IPS-18a (cell line): ENCODE results near the gene IGF2BP1.

ENCODE experiments used
- H3K27ac ChIP-seq: one replicate; pipeline ENCODE4 v1.5.1; 2013; ENCODE audit warnings: low read length
- H3K27me3 ChIP-seq: one replicate; pipeline ENCODE4 v1.6.1; 2013; ENCODE audit warnings: mild to moderate bottlenecking, low read length; ENCODE audit not compliant: control insufficient read depth, insufficient read depth
- H3K36me3 ChIP-seq: one replicate; pipeline ENCODE4 v1.6.1; 2013; ENCODE audit warnings: low read depth, low read length; ENCODE audit not compliant: control insufficient read depth
- H3K4me1 ChIP-seq: one replicate; pipeline ENCODE4 v1.6.1; 2013; ENCODE audit warnings: low read depth, low read length; ENCODE audit not compliant: control insufficient read depth
- H3K4me3 ChIP-seq: one replicate; pipeline ENCODE4 v1.5.1; 2013; ENCODE audit warnings: low read length
- H3K9ac ChIP-seq: one replicate; pipeline ENCODE4 v1.6.1; 2013; ENCODE audit warnings: mild to moderate bottlenecking, low read length, moderate library complexity
- H3K9me3 ChIP-seq: one replicate; pipeline ENCODE4 v1.6.1; 2013; ENCODE audit warnings: low read depth, low read length; ENCODE audit not compliant: control insufficient read depth

Gene IGF2BP1

GRCh38 chr17:49013311-49014213, 16.4 kb downstream of the IGF2BP1 start:
- Histone ChIP-seq H3K9me3 (no peaks in the 10 kb centered on the region), H3K27ac (peak overlapping the region; percentile 94), H3K4me3 (peak overlapping the region; percentile 50), H3K27me3 (no peaks in the 10 kb centered on the region), H3K9ac (peak overlapping the region; percentile 96), H3K36me3 (no peaks in the 10 kb centered on the region), H3K4me1 (peaks cover 48% of the 10 kb centered on the region)

DNA sequence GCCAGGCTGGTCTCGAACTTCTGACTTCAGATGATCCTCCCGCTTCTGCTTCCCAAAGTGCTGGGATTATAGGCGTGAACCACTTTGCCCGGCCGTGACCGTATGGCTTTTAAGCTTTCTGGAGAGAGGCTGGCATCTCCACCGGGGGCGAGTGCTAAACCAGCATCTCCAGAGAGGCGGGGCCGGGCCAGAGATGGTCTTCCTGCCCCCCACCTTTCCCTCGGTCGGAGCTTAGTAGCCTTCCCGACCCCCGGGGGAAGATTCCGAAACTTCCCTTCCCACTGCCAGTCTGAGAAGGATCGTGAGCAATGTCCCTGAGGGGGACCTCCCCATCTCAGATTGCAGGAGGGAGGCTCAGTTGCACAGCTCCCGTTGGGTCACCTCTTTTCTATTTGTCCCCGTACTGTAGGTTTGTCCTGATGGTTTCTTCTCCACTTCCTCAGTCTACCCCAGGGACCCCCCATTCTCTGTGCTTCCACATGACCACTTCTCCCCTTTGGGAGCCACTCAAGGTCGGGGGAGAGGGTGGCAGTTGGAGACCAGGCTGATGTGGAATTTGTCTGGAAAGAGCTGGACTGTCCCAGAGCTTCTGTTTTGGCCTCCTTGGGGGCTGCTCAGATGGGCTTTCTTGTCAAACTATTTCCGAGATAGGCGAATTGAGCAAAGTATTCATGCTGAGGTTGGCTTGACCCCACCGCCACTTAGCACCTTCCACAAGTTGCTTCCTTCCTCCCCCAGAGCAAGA, 18.2 kb downstream of the IGF2BP1 start:
- Histone ChIP-seq H3K27ac (no peak overlapping the region), H3K9me3 (no peaks in the 10 kb centered on the region), H3K9ac (no peak overlapping the region), H3K4me3 (no peak overlapping the region), H3K27me3 (no peaks in the 10 kb centered on the region), H3K4me1 (peaks cover 58% of the 10 kb centered on the region), H3K36me3 (peaks cover 6% of the 10 kb centered on the region)

GRCh38 chr17:49015924-49016774, 19.0 kb downstream of the IGF2BP1 start:
- no peak overlapping the region for H3K9ac ChIP-seq

GRCh38 chr17:49016775-49017463, 19.7 kb downstream of the IGF2BP1 start:
- Histone ChIP-seq H3K9ac (no peak overlapping the region), H3K27ac (no peak overlapping the region), H3K27me3 (no peaks in the 10 kb centered on the region), H3K36me3 (peaks cover 10% of the 10 kb centered on the region), H3K4me1 (peaks cover 64% of the 10 kb centered on the region), H3K9me3 (no peaks in the 10 kb centered on the region), H3K4me3 (no peak overlapping the region)

More at GRCh38 chr17:49015924-49016774, 19.0 kb downstream of the IGF2BP1 start:
- Histone ChIP-seq H3K27ac (no peak overlapping the region), H3K9me3 (no peaks in the 10 kb centered on the region), H3K4me1 (peaks cover 64% of the 10 kb centered on the region), H3K36me3 (peaks cover 10% of the 10 kb centered on the region), H3K4me3 (no peak overlapping the region), H3K27me3 (no peaks in the 10 kb centered on the region)

GRCh38 chr17:49018116-49018612, 21.0 kb downstream of the IGF2BP1 start:
- no peaks in the 10 kb centered on the region for H3K9me3 ChIP-seq
- H3K4me1 ChIP-seq, result peaks cover 63% of the 10 kb centered on the region
- no peak overlapping the region for H3K4me3 ChIP-seq
- peaks cover 10% of the 10 kb centered on the region for H3K36me3 ChIP-seq
- H3K27me3 ChIP-seq, result no peaks in the 10 kb centered on the region
- no peak overlapping the region for H3K9ac ChIP-seq
- H3K27ac ChIP-seq, result no peak overlapping the region

DNA sequence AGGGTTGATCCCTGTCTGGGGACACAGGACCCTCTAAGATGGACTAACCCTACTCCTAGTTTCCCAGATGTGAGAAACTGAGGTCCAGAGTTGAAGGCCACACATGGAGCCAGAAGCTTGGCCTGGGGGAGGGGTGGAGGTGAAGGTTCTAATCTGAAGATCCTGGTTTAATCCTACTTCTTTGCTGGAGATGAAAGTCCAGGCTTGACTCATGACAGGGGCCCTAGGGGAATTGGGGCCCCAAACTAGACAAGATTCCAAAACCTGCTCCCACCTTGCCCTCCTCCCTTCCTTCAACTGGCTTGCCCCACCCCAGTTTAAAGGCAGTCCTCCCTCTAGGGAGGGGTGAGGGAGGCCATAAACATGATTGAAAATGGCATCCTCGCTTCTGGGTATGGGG, 21.6 kb downstream of the IGF2BP1 start:
- Histone ChIP-seq H3K36me3 (peaks cover 10% of the 10 kb centered on the region), H3K4me1 (peaks cover 69% of the 10 kb centered on the region), H3K9ac (no peak overlapping the region), H3K27ac (no peak overlapping the region), H3K9me3 (no peaks in the 10 kb centered on the region), H3K27me3 (no peaks in the 10 kb centered on the region), H3K4me3 (no peak overlapping the region)

GRCh38 chr17:49020609-49021008, 23.4 kb downstream of the IGF2BP1 start:
- Histone ChIP-seq H3K4me3 (no peak overlapping the region), H3K36me3 (peaks cover 22% of the 10 kb centered on the region), H3K27me3 (no peaks in the 10 kb centered on the region), H3K27ac (no peak overlapping the region), H3K9me3 (no peaks in the 10 kb centered on the region), H3K9ac (no peak overlapping the region), H3K4me1 (peaks cover 62% of the 10 kb centered on the region)

DNA sequence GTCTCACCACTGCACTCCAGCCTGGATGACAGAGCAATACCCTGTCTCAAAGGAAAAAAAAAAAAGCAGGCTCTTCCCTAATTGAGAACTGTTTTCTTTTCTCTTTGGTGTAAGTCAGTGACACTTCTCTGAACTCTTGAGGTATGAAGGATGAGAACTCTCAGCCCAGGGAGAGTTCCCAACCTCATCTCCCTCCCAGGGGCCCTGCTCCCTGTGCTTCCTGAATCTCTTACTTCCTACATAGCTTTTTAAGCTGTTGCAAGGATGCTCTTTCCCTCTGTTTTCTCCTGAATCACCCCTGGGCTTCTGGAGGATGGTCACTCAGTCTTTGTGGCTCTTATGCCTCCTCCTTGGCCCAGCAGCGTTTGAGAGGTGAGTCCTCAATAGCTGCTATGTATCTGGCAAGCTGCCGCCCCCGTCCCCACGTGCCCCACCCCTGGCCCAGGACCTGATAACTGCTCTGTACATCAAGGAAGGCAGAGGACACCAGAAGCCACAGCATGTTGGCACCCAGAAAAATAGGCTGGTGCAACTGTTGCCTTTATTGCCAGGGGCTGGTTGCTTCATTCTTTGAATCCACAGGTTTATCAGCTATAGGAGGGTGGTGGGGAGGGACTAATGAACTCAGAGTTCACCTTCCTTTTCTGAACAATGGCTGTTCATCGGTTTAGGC, 24.0 kb downstream of the IGF2BP1 start:
- H3K36me3 ChIP-seq, result peaks cover 28% of the 10 kb centered on the region
- H3K27me3 ChIP-seq, result no peaks in the 10 kb centered on the region
- H3K9ac ChIP-seq, result peak overlapping the region; percentile 42
- H3K27ac ChIP-seq, result peak overlapping the region; percentile 44
- peaks cover 57% of the 10 kb centered on the region for H3K4me1 ChIP-seq
- H3K4me3 ChIP-seq, result peak overlapping the region; percentile 0
- no peaks in the 10 kb centered on the region for H3K9me3 ChIP-seq

- no peaks in the 10 kb centered on the region for H3K9me3 ChIP-seq
- H3K36me3 ChIP-seq, result peaks cover 33% of the 10 kb centered on the region
- H3K9ac ChIP-seq, result peak overlapping the region; percentile 42
- peaks cover 57% of the 10 kb centered on the region for H3K4me1 ChIP-seq
- H3K27me3 ChIP-seq, result no peaks in the 10 kb centered on the region
- H3K27ac ChIP-seq, result peak overlapping the region; percentile 44
- H3K4me3 ChIP-seq, result peak overlapping the region; percentile 0
Measured at GRCh38 chr17:49021768-49022103, 24.6 kb downstream of the IGF2BP1 start.

GRCh38 chr17:49022391-49022941, 25.3 kb downstream of the IGF2BP1 start:
- Histone ChIP-seq H3K27me3 (no peaks in the 10 kb centered on the region), H3K9me3 (no peaks in the 10 kb centered on the region), H3K9ac (peak overlapping the region; percentile 42), H3K36me3 (peaks cover 40% of the 10 kb centered on the region), H3K4me1 (peaks cover 53% of the 10 kb centered on the region), H3K27ac (peak overlapping the region; percentile 44), H3K4me3 (peak overlapping the region; percentile 0)
